ENCODE measurements around the gene MICAL3. TPM values are rescaled to one million over a fixed set of nuclear protein-coding genes. Genes with fewer than 3 reads are reported as not detected.

MICAL3 gene
- polyA plus RNA-seq, 1 of the 3 experiments (the other 2 are of a cell fraction): 83.1 TPM

DNA sequence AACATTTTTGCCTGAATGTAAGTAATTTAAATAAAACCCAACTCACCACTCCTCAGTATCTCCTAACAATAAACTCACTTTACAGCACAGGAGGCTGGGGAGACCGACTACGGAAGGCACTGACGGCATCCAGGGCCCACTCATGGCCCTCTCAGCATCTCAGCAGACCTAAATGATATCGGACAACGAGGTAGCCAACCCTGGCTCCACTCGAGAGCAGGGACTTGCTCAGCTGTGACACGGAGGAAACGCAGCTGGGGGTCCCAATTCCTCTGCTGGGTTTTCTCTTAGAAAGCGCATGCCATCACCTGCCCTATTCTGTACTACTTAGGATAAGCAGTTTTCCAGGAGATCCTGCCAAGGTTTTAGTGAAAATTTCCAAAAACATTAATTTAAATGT lies 141.0 kb downstream of the MICAL3 start:
- Histone ChIP-seq H3K27me3 (ENCODE audit: insufficient read depth) (no peaks in the 10 kb centered on the region), H3K27ac (ENCODE audit: low read depth in 2 of 2, low read length in 1 of 2) (no peak overlapping the region), H3K9me2 (no peaks in the 10 kb centered on the region), H3K9me3 (no peaks in the 10 kb centered on the region), H3K9ac (no peak overlapping the region), H3K4me2 (no peak overlapping the region), H3K4me1 (ENCODE audit: control insufficient read depth in 1 of 2, insufficient read depth in 2 of 2, low read depth in 1 of 2, low read length in 1 of 2) (peaks cover 0 to 11% of the 10 kb centered on the region in 2 experiments; a peak in 2 of 4 replicates), H3K4me3 (ENCODE audit: low read depth in 2 of 2, low read length in 1 of 2) (no peak overlapping the region), H2AFZ (ENCODE audit: low read depth) (no peak overlapping the region), H3K36me3 (replicated peaks in 1 of 2; ENCODE audit: control insufficient read depth in 1 of 2, insufficient read depth in 2 of 2, low read length in 1 of 2) (peaks cover 17 to 94% of the 10 kb centered on the region in 2 experiments), H4K20me1 (ENCODE audit: insufficient read depth) (no peaks in the 10 kb centered on the region), H3F3A (replicated peaks; ENCODE audit: insufficient read depth) (no peaks in the 10 kb centered on the region), H3K79me2 (ENCODE audit: insufficient read depth) (no peaks in the 10 kb centered on the region)
- 98% methylated on average over 6 of the region's 9 CpGs for WGBS (ENCODE audit: low lambda C conversion rate)
- POLR2A ChIA-PET: no interaction called here
- CTCF ChIA-PET: interaction anchor here (1.0 to 1.4 kb wide), 3 partner anchors 11 to 141 kb away, joined by 3 to 5 read pairs (median 3); no protein-coding TSS in a partner anchor
- TF ChIP-seq TAF1 (IDR thresholded peaks at IDR 0.05; ENCODE audit: borderline replicate concordance, low read depth, low read length) (no peak), YY1 (IDR thresholded peaks at IDR 0.05; ENCODE audit: low read depth) (no peak), RXRA (IDR thresholded peaks at IDR 0.05; ENCODE audit: borderline replicate concordance, low read depth) (no peak), EZH2phosphoT487 (IDR thresholded peaks at IDR 0.05; ENCODE audit: borderline replicate concordance, low read depth) (no peak), CHD2 (IDR thresholded peaks at IDR 0.05; ENCODE audit: low read length, partially characterized antibody) (no peak)
- TF ChIP-seq, protein P1, sequence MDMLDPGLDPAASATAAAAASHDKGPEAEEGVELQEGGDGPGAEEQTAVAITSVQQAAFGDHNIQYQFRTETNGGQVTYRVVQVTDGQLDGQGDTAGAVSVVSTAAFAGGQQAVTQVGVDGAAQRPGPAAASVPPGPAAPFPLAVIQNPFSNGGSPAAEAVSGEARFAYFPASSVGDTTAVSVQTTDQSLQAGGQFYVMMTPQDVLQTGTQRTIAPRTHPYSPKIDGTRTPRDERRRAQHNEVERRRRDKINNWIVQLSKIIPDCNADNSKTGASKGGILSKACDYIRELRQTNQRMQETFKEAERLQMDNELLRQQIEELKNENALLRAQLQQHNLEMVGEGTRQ (IDR thresholded peaks at IDR 0.05; ENCODE audit: borderline replicate concordance, low read depth, low read length): no peak
- no peak for DNase-seq

DNA sequence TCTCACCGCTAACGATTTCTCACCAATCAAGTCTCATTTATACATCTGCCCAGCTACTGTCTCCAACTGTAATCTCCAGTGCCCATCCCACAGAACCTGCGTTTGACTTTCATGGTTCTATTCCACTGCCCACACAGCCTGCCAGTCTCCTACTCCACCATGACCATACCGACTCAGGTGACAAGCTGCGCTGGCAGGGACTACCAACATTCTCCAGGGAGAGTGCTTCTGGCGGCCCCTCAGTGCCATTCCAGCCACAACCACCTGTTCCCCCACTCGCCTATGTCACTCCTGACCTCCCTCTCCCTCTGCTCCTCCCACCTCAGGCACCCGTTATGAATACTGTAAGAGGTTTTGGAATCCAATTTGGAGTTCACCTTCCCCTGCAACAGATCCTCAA lies 141.6 kb downstream of the MICAL3 start:
- Histone ChIP-seq H3K4me1 (ENCODE audit: control insufficient read depth in 1 of 2, insufficient read depth in 2 of 2, low read depth in 1 of 2, low read length in 1 of 2) (peaks cover 0 to 15% of the 10 kb centered on the region in 2 experiments; a peak in 2 of 4 replicates), H3K4me3 (ENCODE audit: low read depth in 2 of 2, low read length in 1 of 2) (no peak overlapping the region), H4K20me1 (ENCODE audit: insufficient read depth) (no peaks in the 10 kb centered on the region), H3K9me2 (no peaks in the 10 kb centered on the region), H3K4me2 (no peak overlapping the region), H3F3A (replicated peaks; ENCODE audit: insufficient read depth) (no peaks in the 10 kb centered on the region), H3K9ac (no peak overlapping the region), H2AFZ (ENCODE audit: low read depth) (no peak overlapping the region), H3K36me3 (replicated peaks in 1 of 2; ENCODE audit: control insufficient read depth in 1 of 2, insufficient read depth in 2 of 2, low read length in 1 of 2) (peaks cover 11 to 88% of the 10 kb centered on the region in 2 experiments), H3K27me3 (ENCODE audit: insufficient read depth) (no peaks in the 10 kb centered on the region), H3K79me2 (ENCODE audit: insufficient read depth) (no peaks in the 10 kb centered on the region), H3K9me3 (no peaks in the 10 kb centered on the region), H3K27ac (ENCODE audit: low read depth in 2 of 2, low read length in 1 of 2) (no peak overlapping the region)
- TF ChIP-seq, protein P2, sequence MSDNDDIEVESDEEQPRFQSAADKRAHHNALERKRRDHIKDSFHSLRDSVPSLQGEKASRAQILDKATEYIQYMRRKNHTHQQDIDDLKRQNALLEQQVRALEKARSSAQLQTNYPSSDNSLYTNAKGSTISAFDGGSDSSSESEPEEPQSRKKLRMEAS (IDR thresholded peaks at IDR 0.05; ENCODE audit: low read depth): no peak
- TF ChIP-seq, protein P3, sequence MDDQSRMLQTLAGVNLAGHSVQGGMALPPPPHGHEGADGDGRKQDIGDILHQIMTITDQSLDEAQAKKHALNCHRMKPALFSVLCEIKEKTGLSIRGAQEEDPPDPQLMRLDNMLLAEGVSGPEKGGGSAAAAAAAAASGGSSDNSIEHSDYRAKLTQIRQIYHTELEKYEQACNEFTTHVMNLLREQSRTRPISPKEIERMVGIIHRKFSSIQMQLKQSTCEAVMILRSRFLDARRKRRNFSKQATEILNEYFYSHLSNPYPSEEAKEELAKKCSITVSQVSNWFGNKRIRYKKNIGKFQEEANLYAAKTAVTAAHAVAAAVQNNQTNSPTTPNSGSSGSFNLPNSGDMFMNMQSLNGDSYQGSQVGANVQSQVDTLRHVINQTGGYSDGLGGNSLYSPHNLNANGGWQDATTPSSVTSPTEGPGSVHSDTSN (IDR thresholded peaks at IDR 0.05): no peak
- no peak for TF ChIP-seq RXRA (IDR thresholded peaks at IDR 0.05; ENCODE audit: borderline replicate concordance, low read depth)
- TF ChIP-seq CHD2 (IDR thresholded peaks at IDR 0.05; ENCODE audit: low read length, partially characterized antibody): no peak
- no peak for TF ChIP-seq MEF2A (IDR thresholded peaks at IDR 0.05; ENCODE audit: borderline replicate concordance, low read depth)
- TF ChIP-seq GATA2 (CRISPR knock-in tag; IDR thresholded peaks at IDR 0.05): no peak
- TF ChIP-seq EZH2phosphoT487 (IDR thresholded peaks at IDR 0.05; ENCODE audit: borderline replicate concordance, low read depth): no peak
- no peak for TF ChIP-seq POLR2AphosphoS5 (IDR thresholded peaks at IDR 0.05; ENCODE audit: low read depth, low read length)
- TF ChIP-seq, protein P4, sequence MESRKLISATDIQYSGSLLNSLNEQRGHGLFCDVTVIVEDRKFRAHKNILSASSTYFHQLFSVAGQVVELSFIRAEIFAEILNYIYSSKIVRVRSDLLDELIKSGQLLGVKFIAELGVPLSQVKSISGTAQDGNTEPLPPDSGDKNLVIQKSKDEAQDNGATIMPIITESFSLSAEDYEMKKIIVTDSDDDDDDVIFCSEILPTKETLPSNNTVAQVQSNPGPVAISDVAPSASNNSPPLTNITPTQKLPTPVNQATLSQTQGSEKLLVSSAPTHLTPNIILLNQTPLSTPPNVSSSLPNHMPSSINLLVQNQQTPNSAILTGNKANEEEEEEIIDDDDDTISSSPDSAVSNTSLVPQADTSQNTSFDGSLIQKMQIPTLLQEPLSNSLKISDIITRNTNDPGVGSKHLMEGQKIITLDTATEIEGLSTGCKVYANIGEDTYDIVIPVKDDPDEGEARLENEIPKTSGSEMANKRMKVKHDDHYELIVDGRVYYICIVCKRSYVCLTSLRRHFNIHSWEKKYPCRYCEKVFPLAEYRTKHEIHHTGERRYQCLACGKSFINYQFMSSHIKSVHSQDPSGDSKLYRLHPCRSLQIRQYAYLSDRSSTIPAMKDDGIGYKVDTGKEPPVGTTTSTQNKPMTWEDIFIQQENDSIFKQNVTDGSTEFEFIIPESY (IDR thresholded peaks at IDR 0.05; ENCODE audit: borderline replicate concordance, low read depth): no peak
- no peak for TF ChIP-seq EP300 (IDR thresholded peaks at IDR 0.05; ENCODE audit: borderline replicate concordance in 1 of 2, low read depth in 1 of 2, low read length in 1 of 2)
- TF ChIP-seq YY1 (IDR thresholded peaks at IDR 0.05; ENCODE audit: low read depth): no peak
- no peak for TF ChIP-seq FOXM1 (IDR thresholded peaks at IDR 0.05; ENCODE audit: low read depth)
- TF ChIP-seq RAD21 (IDR thresholded peaks at IDR 0.05; ENCODE audit: low read length): no peak
- no peak for TF ChIP-seq ELF1 (IDR thresholded peaks at IDR 0.05)
- no peak for DNase-seq
- CTCF ChIA-PET: interaction anchor here (0.8 to 1.3 kb wide), 3 partner anchors 8 to 193 kb away, joined by 3 read pairs; no protein-coding TSS in a partner anchor
- POLR2A ChIA-PET: no interaction called here
- 92% methylated on average over 8 of the region's 8 CpGs for WGBS (ENCODE audit: low lambda C conversion rate)
